ENCODE data around the gene CIBAR2. TPM values are rescaled to one million over a fixed set of nuclear protein-coding genes. Genes with fewer than 3 reads are reported as not detected.

Gene CIBAR2
- total RNA-seq, 1 donor from 2014 or later = not detected

DNA sequence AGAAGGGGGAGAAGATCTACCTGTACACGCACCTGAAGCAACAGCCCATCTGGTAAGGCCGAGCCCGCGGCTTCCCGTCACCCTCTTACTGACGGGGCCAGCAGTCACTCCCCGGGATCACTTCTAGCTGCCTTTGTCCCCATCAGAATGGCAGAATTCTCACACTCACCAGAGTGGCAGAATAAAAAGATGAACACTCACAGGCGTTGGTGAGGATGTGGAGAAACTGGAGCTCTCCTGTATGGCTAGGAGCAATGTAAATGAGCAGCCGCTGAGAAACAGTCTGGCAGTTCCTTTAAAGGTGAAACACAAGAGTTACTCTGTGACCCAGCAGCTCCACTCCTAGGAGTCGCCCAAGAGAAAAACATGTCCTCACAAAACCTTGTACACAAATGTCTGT is 33.3 kb downstream of the CIBAR2 start:
- Mint-ChIP-seq H3K4me3 (no peak overlapping the region), H3K9me3 (no peaks in the 10 kb centered on the region)

DNA sequence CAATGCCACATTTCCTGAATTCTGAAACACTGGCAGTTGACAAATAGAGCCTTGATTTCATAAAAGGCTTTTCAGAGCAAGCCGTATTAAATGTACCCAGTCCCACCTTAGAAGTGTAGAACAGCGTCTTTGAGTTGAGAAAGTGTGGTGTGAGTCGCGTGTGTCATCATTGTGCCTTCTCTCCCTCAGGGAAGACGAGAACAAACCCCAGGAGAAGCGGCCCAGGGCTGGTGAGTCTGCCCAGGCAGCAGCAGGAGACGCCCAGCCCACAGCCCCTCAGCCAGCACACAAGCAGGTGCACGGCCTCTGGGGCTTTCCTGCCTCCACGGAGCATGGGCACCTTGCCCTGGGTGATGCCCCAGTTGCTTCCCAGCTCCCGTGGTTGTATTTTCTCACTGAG is 34.0 kb downstream of the CIBAR2 start:
- Mint-ChIP-seq H3K4me1 (peaks cover 34% of the 10 kb centered on the region), H3K9me3 (no peaks in the 10 kb centered on the region), H3K36me3 (ENCODE audit: low read depth) (peaks cover 14% of the 10 kb centered on the region), H3K27ac (ENCODE audit: unreplicated experiment) (no peak overlapping the region), H3K4me3 (no peak overlapping the region), H3K27me3 (ENCODE audit: low read depth) (peaks cover 4% of the 10 kb centered on the region)
- no peak for DNase-seq (ENCODE audit: low read depth, low spot score)
- TF ChIP-seq, protein P1, sequence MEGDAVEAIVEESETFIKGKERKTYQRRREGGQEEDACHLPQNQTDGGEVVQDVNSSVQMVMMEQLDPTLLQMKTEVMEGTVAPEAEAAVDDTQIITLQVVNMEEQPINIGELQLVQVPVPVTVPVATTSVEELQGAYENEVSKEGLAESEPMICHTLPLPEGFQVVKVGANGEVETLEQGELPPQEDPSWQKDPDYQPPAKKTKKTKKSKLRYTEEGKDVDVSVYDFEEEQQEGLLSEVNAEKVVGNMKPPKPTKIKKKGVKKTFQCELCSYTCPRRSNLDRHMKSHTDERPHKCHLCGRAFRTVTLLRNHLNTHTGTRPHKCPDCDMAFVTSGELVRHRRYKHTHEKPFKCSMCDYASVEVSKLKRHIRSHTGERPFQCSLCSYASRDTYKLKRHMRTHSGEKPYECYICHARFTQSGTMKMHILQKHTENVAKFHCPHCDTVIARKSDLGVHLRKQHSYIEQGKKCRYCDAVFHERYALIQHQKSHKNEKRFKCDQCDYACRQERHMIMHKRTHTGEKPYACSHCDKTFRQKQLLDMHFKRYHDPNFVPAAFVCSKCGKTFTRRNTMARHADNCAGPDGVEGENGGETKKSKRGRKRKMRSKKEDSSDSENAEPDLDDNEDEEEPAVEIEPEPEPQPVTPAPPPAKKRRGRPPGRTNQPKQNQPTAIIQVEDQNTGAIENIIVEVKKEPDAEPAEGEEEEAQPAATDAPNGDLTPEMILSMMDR (conservative IDR thresholded peaks at IDR 0.05) = no peak

More for the DNA sequence above, 33.3 kb downstream of the CIBAR2 start:
- no peak for DNase-seq (ENCODE audit: low read depth, low spot score)
- H3K27me3 Mint-ChIP-seq (ENCODE audit: low read depth) = peaks cover 4% of the 10 kb centered on the region
- TF ChIP-seq, protein P1 (conservative IDR thresholded peaks at IDR 0.05) = no peak
- H3K4me1 Mint-ChIP-seq = peaks cover 40% of the 10 kb centered on the region
- H3K36me3 Mint-ChIP-seq (ENCODE audit: low read depth) = peaks cover 14% of the 10 kb centered on the region
- no peak overlapping the region for H3K27ac Mint-ChIP-seq (ENCODE audit: unreplicated experiment)

DNA sequence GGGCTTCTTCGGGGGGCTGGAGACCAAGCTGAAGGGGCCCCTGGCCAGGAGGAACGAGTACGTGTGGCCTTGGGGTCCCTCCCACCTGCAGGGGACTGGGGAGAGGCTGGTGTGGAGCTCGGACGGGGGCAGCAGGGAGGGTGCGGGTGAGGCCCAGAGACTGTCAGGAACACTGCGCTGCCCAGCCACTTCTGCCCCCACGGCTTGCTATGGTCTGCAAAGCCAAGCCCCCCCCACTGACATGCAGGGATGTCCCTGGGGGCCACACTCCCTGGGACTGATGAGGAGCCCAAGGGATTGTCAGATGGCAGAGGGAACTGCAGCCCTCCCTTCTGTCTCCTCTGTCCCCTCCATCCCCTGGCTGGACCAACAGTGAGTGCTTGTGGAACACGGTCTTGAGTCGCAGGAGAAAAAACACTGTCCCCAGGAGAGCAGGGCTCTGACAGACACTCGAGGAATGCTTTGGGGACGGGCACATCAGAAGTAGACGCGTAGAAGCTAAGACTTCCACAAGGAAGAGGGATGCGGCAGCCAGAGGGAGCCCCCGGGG is 34.6 kb downstream of the CIBAR2 start:
- H3K36me3 Mint-ChIP-seq (ENCODE audit: low read depth) = peaks cover 14% of the 10 kb centered on the region
- no peaks in the 10 kb centered on the region for H3K9me3 Mint-ChIP-seq
- TF ChIP-seq, protein P1 (conservative IDR thresholded peaks at IDR 0.05) = no peak
- H3K4me1 Mint-ChIP-seq = peaks cover 30% of the 10 kb centered on the region
- no peak for DNase-seq (ENCODE audit: low read depth, low spot score)
- peaks cover 4% of the 10 kb centered on the region for H3K27me3 Mint-ChIP-seq (ENCODE audit: low read depth)
- H3K27ac Mint-ChIP-seq (ENCODE audit: unreplicated experiment) = no peak overlapping the region
- no peak overlapping the region for H3K4me3 Mint-ChIP-seq

DNA sequence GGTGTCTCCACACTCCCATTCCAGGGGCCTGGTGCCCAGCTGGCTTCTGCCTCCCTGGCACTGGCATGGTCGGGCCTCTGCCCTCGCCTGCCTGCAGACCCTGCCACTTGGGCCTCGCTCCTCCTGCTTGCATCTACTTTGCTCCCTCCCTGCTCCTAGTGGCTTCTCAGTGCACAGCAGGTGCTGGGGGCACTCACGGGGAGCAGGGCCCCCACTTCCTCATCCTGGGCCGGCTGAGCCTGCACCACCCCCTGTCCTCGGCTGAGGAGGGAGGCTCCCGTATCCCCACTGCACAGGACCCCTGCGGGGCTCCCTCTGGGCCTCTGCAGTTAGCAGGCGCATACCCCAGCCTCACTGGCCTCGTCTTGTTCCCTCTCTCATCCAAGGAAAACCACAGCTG is 35.2 kb downstream of the CIBAR2 start:
- no peaks in the 10 kb centered on the region for H3K9me3 Mint-ChIP-seq
- no peak overlapping the region for H3K27ac Mint-ChIP-seq (ENCODE audit: unreplicated experiment)
- H3K4me3 Mint-ChIP-seq = no peak overlapping the region
- TF ChIP-seq, protein P1 (conservative IDR thresholded peaks at IDR 0.05) = no peak
- peaks cover 24% of the 10 kb centered on the region for H3K4me1 Mint-ChIP-seq
- DNase-seq (ENCODE audit: low read depth, low spot score) = no peak
- peaks cover 14% of the 10 kb centered on the region for H3K36me3 Mint-ChIP-seq (ENCODE audit: low read depth)
- H3K27me3 Mint-ChIP-seq (ENCODE audit: low read depth) = peaks cover under 1% of the 10 kb centered on the region

DNA sequence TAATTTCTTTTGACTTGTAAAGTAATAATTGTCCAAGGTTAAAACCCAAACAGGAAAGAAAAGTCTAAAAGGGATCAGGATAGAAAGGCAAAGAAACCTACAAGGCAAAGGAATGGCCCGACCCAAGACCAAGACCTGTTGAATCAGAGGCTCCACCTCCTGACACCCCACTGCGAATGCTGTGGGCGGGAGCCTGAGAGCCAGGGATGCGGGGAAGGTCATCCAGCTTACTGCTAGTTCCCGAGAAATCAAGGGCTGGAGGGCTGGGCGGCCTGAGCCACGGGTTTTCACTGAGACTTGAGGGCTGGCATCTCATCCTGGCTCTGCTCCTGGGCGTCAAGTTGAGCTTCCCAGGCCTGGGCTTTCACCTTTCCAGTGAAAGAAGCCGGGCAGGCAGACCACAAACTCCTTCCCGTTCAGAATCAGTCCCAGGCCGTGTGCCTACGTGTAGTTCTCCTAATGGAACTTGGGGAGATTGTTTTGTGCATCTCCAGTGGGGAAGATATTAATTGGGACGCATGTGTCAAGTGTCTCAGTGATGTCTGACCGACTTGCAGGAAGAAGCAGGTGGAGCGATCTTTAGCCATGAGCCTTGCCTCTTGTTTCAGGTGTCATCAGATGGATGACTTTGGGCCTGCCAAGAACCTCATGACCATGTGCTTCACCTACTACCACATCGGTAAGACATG is 36.9 kb downstream of the CIBAR2 start:
- Mint-ChIP-seq H3K4me1 (peaks cover 17% of the 10 kb centered on the region), H3K9me3 (no peaks in the 10 kb centered on the region), H3K27ac (ENCODE audit: unreplicated experiment) (no peak overlapping the region), H3K36me3 (ENCODE audit: low read depth) (peaks cover 14% of the 10 kb centered on the region), H3K27me3 (ENCODE audit: low read depth) (no peaks in the 10 kb centered on the region), H3K4me3 (no peak overlapping the region)
- TF ChIP-seq, protein P1 (conservative IDR thresholded peaks at IDR 0.05) = no peak
- DNase-seq (ENCODE audit: low read depth, low spot score) = no peak
